AG04450 (cell line): Measurements from ENCODE around the gene HORMAD2. TPM values are rescaled to one million over a fixed set of nuclear protein-coding genes. Genes with fewer than 3 reads are reported as not detected.

Source experiments
- CTCF ChIA-PET: fragments of 300-600, 350-600 bp; formaldehyde crosslinking; extraction: SDS; loops from one replicate; lab custom pipeline; 2022; ENCODE audit warnings: antibody characterized with exemption, inconsistent platforms; lab: Charles Lee
- POLR2A ChIA-PET: fragments of 350-600 bp; formaldehyde crosslinking; extraction: SDS; loops from one replicate; lab custom pipeline; 2021; ENCODE audit warnings: antibody characterized with exemption, inconsistent platforms; lab: Yijun Ruan, JAX
- DNase-seq: peaks from one replicate; pipeline ENCODE4 v3.0.0-alpha.2; 2011; ENCODE audit warnings: low read depth, low spot score
- H3K27ac ChIP-seq: one replicate; pipeline ENCODE4 v1.5.1; 2012; ENCODE audit warnings: low read depth, low read length, control low read depth
- H3K27me3 ChIP-seq: one replicate; pipeline ENCODE4 v1.6.0; 2012; ENCODE audit warnings: low read length; ENCODE audit not compliant: control insufficient read depth, insufficient read depth
- H3K4me3 ChIP-seq: 2 replicates; pipeline ENCODE4 v1.5.1; 2011; ENCODE audit warnings: mild to moderate bottlenecking, low read depth, low read length, control low read depth
- H3K9me3 ChIP-seq: 2 replicates; pipeline ENCODE4 v1.5.1; 2012; ENCODE audit warnings: low read length; ENCODE audit not compliant: control insufficient read depth, insufficient read depth
- polyA plus RNA-seq: library from polyadenylated mRNA; depleted of rRNA; stranded (reverse); fragments of >200 nt; gene quantifications from 2 replicates; pipeline ENCODE4 v1.2.3, GENCODE V29; 2011
- TF ChIP-seq, protein P1 (sequence below): IDR thresholded peaks from 2 replicates; pipeline ENCODE4 v1.5.1; 2011; ENCODE audit warnings: low read depth, low read length, control low read depth, inconsistent platforms

Gene HORMAD2
- polyA plus RNA-seq, 1 experiment, result not detected

DNA sequence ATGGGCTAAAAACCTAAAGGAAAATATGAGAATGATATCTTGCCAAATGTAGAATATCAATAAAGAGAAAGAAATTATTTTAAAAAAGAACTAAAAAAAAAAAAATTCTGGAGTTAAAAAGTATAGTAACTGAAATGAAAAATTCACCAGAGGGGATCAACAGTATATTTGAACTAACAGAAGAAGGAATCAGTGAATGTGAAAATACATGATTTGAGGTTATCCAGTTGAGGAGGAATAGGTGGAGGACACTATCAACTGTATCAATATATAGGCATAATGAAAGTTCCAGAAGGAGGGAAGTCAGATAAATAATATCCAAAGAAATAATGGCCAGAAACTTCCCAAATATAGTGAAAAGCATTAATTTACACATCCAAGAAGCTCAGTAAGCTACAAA is 16.1 kb upstream of the HORMAD2 start:
- H3K9me3 ChIP-seq, result peaks cover 5% of the 10 kb centered on the region; the same call in 1 of the 2 replicates
- no peak overlapping the region for H3K4me3 ChIP-seq
- H3K27me3 ChIP-seq, result peaks cover 6% of the 10 kb centered on the region
- DNase-seq, result no peak
- POLR2A ChIA-PET, result no interaction called here
- CTCF ChIA-PET, result no interaction called here
- TF ChIP-seq, protein P1, sequence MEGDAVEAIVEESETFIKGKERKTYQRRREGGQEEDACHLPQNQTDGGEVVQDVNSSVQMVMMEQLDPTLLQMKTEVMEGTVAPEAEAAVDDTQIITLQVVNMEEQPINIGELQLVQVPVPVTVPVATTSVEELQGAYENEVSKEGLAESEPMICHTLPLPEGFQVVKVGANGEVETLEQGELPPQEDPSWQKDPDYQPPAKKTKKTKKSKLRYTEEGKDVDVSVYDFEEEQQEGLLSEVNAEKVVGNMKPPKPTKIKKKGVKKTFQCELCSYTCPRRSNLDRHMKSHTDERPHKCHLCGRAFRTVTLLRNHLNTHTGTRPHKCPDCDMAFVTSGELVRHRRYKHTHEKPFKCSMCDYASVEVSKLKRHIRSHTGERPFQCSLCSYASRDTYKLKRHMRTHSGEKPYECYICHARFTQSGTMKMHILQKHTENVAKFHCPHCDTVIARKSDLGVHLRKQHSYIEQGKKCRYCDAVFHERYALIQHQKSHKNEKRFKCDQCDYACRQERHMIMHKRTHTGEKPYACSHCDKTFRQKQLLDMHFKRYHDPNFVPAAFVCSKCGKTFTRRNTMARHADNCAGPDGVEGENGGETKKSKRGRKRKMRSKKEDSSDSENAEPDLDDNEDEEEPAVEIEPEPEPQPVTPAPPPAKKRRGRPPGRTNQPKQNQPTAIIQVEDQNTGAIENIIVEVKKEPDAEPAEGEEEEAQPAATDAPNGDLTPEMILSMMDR, result no peak
- no peak overlapping the region for H3K27ac ChIP-seq

DNA sequence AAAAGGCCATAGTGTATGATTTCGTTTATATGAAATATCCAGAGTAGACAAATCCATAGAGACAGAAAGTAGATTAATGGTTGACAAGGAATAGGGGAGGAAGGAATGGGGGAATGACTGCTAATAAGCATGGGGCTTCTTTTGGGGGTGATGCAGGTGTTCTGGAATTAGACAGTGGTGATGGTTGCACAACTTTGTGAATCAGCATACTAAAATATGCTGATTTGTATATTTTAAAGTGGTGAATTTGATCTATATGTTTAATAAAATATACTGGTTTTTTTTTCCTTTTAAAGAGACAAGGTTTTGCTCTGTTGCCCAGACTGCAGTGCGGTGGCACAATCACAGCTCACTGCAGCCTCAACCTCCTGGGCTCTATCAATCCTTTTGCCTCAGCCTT is 6.5 kb upstream of the HORMAD2 start:
- Histone ChIP-seq H3K27ac (no peak overlapping the region), H3K4me3 (no peak overlapping the region), H3K27me3 (peaks cover 18% of the 10 kb centered on the region), H3K9me3 (no peaks in the 10 kb centered on the region)
- TF ChIP-seq, protein P1, result no peak
- DNase-seq, result no peak
- POLR2A ChIA-PET, result no interaction called here
- CTCF ChIA-PET, result no interaction called here

DNA sequence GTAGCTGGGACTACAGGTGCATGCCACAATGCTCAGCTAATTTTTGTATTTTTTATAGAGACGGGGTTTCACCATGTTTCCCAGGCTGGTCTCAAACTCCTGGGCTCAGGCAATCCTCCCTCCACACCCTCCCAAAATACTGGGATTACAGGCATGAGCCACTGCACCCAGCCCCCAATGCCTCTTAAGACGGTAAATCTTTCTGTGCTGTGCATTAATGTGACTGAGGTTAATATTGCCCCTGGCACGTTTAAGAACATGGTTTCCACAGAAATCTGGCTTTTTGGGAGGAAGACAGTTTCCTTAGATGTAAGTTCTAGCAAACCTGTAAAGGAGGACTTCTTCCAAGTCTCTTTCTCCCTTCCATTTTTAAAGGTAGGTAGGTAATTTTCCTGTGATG is 6.1 kb upstream of the HORMAD2 start:
- H3K9me3 ChIP-seq, result no peaks in the 10 kb centered on the region
- TF ChIP-seq, protein P1, result no peak
- peaks cover 18% of the 10 kb centered on the region for H3K27me3 ChIP-seq
- DNase-seq, result no peak
- CTCF ChIA-PET, result no interaction called here
- H3K4me3 ChIP-seq, result no peak overlapping the region
- no peak overlapping the region for H3K27ac ChIP-seq
- POLR2A ChIA-PET, result no interaction called here

DNA sequence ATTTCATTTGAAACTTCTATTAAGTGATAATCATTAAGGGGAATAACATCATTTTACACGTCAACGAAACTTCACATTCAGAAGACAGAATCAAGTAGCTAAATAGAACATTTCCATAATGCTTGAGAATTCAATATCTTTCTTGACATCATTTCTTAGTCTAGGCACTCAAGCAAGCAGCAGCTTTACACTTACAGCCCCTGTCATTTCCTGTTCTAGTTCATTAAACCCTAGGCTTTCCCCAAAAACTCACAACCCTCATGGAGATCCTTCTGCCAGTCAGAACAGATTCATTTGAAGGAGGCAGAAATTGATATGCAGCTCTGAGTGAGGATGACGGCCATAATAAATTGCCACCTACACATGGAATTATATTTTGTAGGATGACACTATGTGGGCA is 5.3 kb upstream of the HORMAD2 start:
- POLR2A ChIA-PET, result no interaction called here

DNA sequence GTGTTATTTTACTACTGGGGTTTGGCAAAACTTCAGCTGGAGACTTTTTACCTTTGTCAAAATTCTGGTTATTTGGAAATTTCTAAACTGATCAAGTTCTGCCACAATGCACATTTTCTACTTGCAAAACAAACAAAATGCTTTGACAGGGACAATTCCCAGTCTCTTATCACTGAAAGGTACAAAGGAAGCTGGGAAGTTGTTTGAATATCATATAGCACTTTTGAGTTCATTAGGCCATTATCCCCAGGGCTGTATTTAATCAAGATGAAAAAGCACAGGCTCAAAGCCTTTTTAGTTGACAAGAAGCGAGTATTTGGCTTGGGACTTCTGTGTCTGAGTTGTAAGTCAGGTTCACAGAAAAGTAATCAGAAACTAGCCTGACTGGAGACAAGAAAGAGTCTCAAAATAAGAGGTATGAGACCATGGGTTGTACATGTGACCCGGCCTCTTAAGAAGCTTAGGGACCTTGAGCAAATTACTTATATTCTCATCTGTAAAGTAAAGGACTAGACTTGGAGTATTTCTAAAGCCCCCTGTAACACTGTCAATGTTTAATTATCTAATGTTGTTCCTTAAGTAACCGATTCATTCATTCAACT is 2.9 kb upstream of the HORMAD2 start:
- ChIA-PET POLR2A (no interaction called here), CTCF (interaction anchor here (0.6 to 1.2 kb wide), 3 partner anchors 11 to 440 kb away, joined by 3 to 7 read pairs (median 3); no protein-coding TSS in a partner anchor)
- H3K9me3 ChIP-seq, result peaks cover 8% of the 10 kb centered on the region; the same call in 1 of the 2 replicates
- DNase-seq, result no peak
- H3K27ac ChIP-seq, result no peak overlapping the region
- TF ChIP-seq, protein P1, result no peak
- H3K27me3 ChIP-seq, result peaks cover 18% of the 10 kb centered on the region
- no peak overlapping the region for H3K4me3 ChIP-seq

More for the DNA sequence above, 5.3 kb upstream of the HORMAD2 start:
- H3K27me3 ChIP-seq, result peaks cover 18% of the 10 kb centered on the region
- CTCF ChIA-PET, result interaction anchor here (1.4 kb wide), 1 partner anchor 385 kb away, joined by 3 read pairs; no protein-coding TSS in a partner anchor
- peaks cover 4% of the 10 kb centered on the region; the same call in 1 of the 2 replicates for H3K9me3 ChIP-seq
- DNase-seq, result no peak
- TF ChIP-seq, protein P1, result no peak
- H3K4me3 ChIP-seq, result no peak overlapping the region
- H3K27ac ChIP-seq, result no peak overlapping the region
